Loucy (cell line): ENCODE results near the gene CETN1.

Source experiments
- CTCF ChIP-seq: fragments of 200-600 bp; sonication (generic); conservative IDR thresholded peaks from 2 replicates; pipeline ENCODE4 v1.5.1; 2014; ENCODE audit warnings: mild to moderate bottlenecking, antibody characterized with exemption, low read length
- EZH2phosphoT487 ChIP-seq: fragments of 200-600 bp; IDR thresholded peaks from 2 replicates; pipeline ENCODE4 v1.6.1; 2018; ENCODE audit warnings: antibody characterized with exemption, mild to moderate bottlenecking, moderate library complexity, borderline replicate concordance

GRCh38 chr18:572091-572830 lies 7.9 kb upstream of the CETN1 start:
- TF ChIP-seq CTCF, result no peak
- no peak for TF ChIP-seq EZH2phosphoT487
